Stimulated activated naive CD8-positive, alpha-beta T cell treated with anti-CD3 and anti-CD28 coated beads, Interleukin-15, Interleukin-2, amounts not matched to agents 100 ng/mL and 50 ng/mL, for 24 hours (primary cell): ENCODE data around the gene ZNF853.
"Not testable (repeated sequence)": the region's sequence is repeated elsewhere in the genome, so short reads cannot be mapped to it uniquely, and the experiment has no call there.

Experiments
- H3K27ac Mint-ChIP-seq: one replicate; pipeline ENCODE4 v1.8.0; 2021; ENCODE audit warnings: mild to moderate bottlenecking, mixed read lengths
- H3K27me3 Mint-ChIP-seq: one replicate; pipeline ENCODE4 v1.8.0; 2021; ENCODE audit warnings: mixed read lengths
- H3K36me3 Mint-ChIP-seq: one replicate; pipeline ENCODE4 v1.8.0; 2021; ENCODE audit warnings: low read depth, mixed read lengths
- H3K4me1 Mint-ChIP-seq: one replicate; pipeline ENCODE4 v1.8.0; 2021; ENCODE audit warnings: low read depth, mixed read lengths
- H3K4me3 Mint-ChIP-seq: one replicate; pipeline ENCODE4 v1.8.0; 2021; ENCODE audit warnings: mild to moderate bottlenecking, mixed read lengths
- H3K9me3 Mint-ChIP-seq: one replicate; pipeline ENCODE4 v1.8.0; 2021; ENCODE audit warnings: mixed read lengths

The ZNF853 gene

GRCh38 chr7:6650086-6650485 is 34.7 kb downstream of the ZNF853 start:
- no peaks in the 10 kb centered on the region for H3K27me3 Mint-ChIP-seq
- H3K36me3 Mint-ChIP-seq: peaks cover 49% of the 10 kb centered on the region
- H3K9me3 Mint-ChIP-seq: no peaks in the 10 kb centered on the region
- H3K4me1 Mint-ChIP-seq: no peaks in the 10 kb centered on the region
- no peak overlapping the region for H3K27ac Mint-ChIP-seq
- H3K4me3 Mint-ChIP-seq: no peak overlapping the region

- H3K4me3 Mint-ChIP-seq: no peak overlapping the region
- peaks cover 52% of the 10 kb centered on the region for H3K36me3 Mint-ChIP-seq
- no peaks in the 10 kb centered on the region for H3K4me1 Mint-ChIP-seq
- H3K27me3 Mint-ChIP-seq: no peaks in the 10 kb centered on the region
- no peaks in the 10 kb centered on the region for H3K9me3 Mint-ChIP-seq
- no peak overlapping the region for H3K27ac Mint-ChIP-seq
These were observed 35.2 kb downstream of the ZNF853 start for GRCh38 chr7:6650521-6651011.

GRCh38 chr7:6651851-6652445 is 36.5 kb downstream of the ZNF853 start:
- peaks cover 47% of the 10 kb centered on the region for H3K36me3 Mint-ChIP-seq
- no peaks in the 10 kb centered on the region for H3K4me1 Mint-ChIP-seq
- no peaks in the 10 kb centered on the region for H3K27me3 Mint-ChIP-seq
- no peaks in the 10 kb centered on the region for H3K9me3 Mint-ChIP-seq
- H3K27ac Mint-ChIP-seq: no peak overlapping the region
- H3K4me3 Mint-ChIP-seq: no peak overlapping the region

- Mint-ChIP-seq H3K27me3 (no peaks in the 10 kb centered on the region), H3K4me3 (no peak overlapping the region), H3K27ac (no peak overlapping the region), H3K4me1 (no peaks in the 10 kb centered on the region), H3K9me3 (no peaks in the 10 kb centered on the region), H3K36me3 (peaks cover 43% of the 10 kb centered on the region)
These were observed 37.1 kb downstream of the ZNF853 start for GRCh38 chr7:6652446-6653011.

- Mint-ChIP-seq H3K9me3 (no peaks in the 10 kb centered on the region), H3K36me3 (peaks cover 38% of the 10 kb centered on the region), H3K4me1 (no peaks in the 10 kb centered on the region), H3K27me3 (no peaks in the 10 kb centered on the region), H3K4me3 (no peak overlapping the region), H3K27ac (no peak overlapping the region)
These were observed 37.9 kb downstream of the ZNF853 start for GRCh38 chr7:6653071-6654003.

- H3K36me3 Mint-ChIP-seq: peaks cover 37% of the 10 kb centered on the region
- H3K27ac Mint-ChIP-seq: no peak overlapping the region
- no peak overlapping the region for H3K4me3 Mint-ChIP-seq
- H3K4me1 Mint-ChIP-seq: peaks cover 8% of the 10 kb centered on the region
- H3K27me3 Mint-ChIP-seq: no peaks in the 10 kb centered on the region
- no peaks in the 10 kb centered on the region for H3K9me3 Mint-ChIP-seq
These were observed 38.9 kb downstream of the ZNF853 start for GRCh38 chr7:6654113-6654841.

- no peaks in the 10 kb centered on the region for H3K27me3 Mint-ChIP-seq
- peaks cover 33% of the 10 kb centered on the region for H3K36me3 Mint-ChIP-seq
- H3K27ac Mint-ChIP-seq: no peak overlapping the region
- no peak overlapping the region for H3K4me3 Mint-ChIP-seq
- H3K4me1 Mint-ChIP-seq: peaks cover 8% of the 10 kb centered on the region
- no peaks in the 10 kb centered on the region for H3K9me3 Mint-ChIP-seq
These were observed 39.6 kb downstream of the ZNF853 start for GRCh38 chr7:6654842-6655610.

GRCh38 chr7:6655636-6656385 is 40.4 kb downstream of the ZNF853 start:
- Mint-ChIP-seq H3K27me3 (no peaks in the 10 kb centered on the region), H3K27ac (no peak overlapping the region)

GRCh38 chr7:6656413-6656812 is 41.0 kb downstream of the ZNF853 start:
- no peak overlapping the region for H3K4me3 Mint-ChIP-seq
- H3K27ac Mint-ChIP-seq: no peak overlapping the region
- peaks cover 5% of the 10 kb centered on the region for H3K27me3 Mint-ChIP-seq
- H3K9me3 Mint-ChIP-seq: no peaks in the 10 kb centered on the region
- H3K36me3 Mint-ChIP-seq: peaks cover 19% of the 10 kb centered on the region
- peaks cover 8% of the 10 kb centered on the region for H3K4me1 Mint-ChIP-seq

More at GRCh38 chr7:6655636-6656385, 40.4 kb downstream of the ZNF853 start:
- Mint-ChIP-seq H3K36me3 (peaks cover 25% of the 10 kb centered on the region), H3K4me1 (peaks cover 8% of the 10 kb centered on the region), H3K9me3 (no peaks in the 10 kb centered on the region), H3K4me3 (no peak overlapping the region)

GRCh38 chr7:6658618-6659345 is 43.4 kb downstream of the ZNF853 start:
- H3K27ac Mint-ChIP-seq: no peak overlapping the region
- H3K27me3 Mint-ChIP-seq: peaks cover 5% of the 10 kb centered on the region
- no peak overlapping the region for H3K4me3 Mint-ChIP-seq
- H3K4me1 Mint-ChIP-seq: peaks cover 8% of the 10 kb centered on the region
- H3K9me3 Mint-ChIP-seq: no peaks in the 10 kb centered on the region
- H3K36me3 Mint-ChIP-seq: peaks cover 10% of the 10 kb centered on the region

- Mint-ChIP-seq H3K36me3 (peaks cover 52% of the 10 kb centered on the region), H3K9me3 (peaks cover 45% of the 10 kb centered on the region)
- not testable (repeated sequence) for H3K4me3 Mint-ChIP-seq, H3K27ac Mint-ChIP-seq, H3K4me1 Mint-ChIP-seq, H3K27me3 Mint-ChIP-seq
These were observed 55.4 kb downstream of the ZNF853 start for GRCh38 chr7:6670851-6671250.
